A549 (cell line): ENCODE results near the gene AP3S2. TPM values are rescaled to one million over a fixed set of nuclear protein-coding genes. Genes with fewer than 3 reads are reported as not detected.

Experiments
- ATAC-seq, 2 experiments: fragments of 200-7000 bp in 1 of 2; fragments of >200 bp in 1 of 2; cut with Nextera tagmentation in 1 of 2; cut with Tn5 transposase in 1 of 2; 3 replicates each; pipeline versions ENCODE4 v1.8.0 to v1.9.1; 2018 to 2020; ENCODE audit warnings: mild to moderate bottlenecking in 1 of 2, moderate library complexity in 1 of 2
- CTCF ChIA-PET: fragments of 300-600 bp; sonication (Branson Sonifier 250); formaldehyde crosslinking; extraction: SDS; loops from one replicate; lab custom pipeline; 2021; ENCODE audit warnings: antibody characterized with exemption, inconsistent platforms; lab: Yijun Ruan, JAX
- POLR2A ChIA-PET: fragments of 350-600 bp; formaldehyde crosslinking; extraction: SDS; loops from one replicate; lab custom pipeline; 2021; ENCODE audit warnings: antibody characterized with exemption, inconsistent platforms; lab: Yijun Ruan, JAX
- DNase-seq, 2 experiments: peaks; one replicate each; pipeline versions ENCODE4 v3.0.0 to v3.0.0-alpha.2; 2011 to 2016; ENCODE audit warnings: low read depth in 1 of 2, low spot score in 1 of 2
- FAIRE-seq: peaks from 2 replicates; lab custom pipeline; 2011; peaks lifted over from hg19 to GRCh38; lab: Jason Lieb, UNC
- H3K27ac ChIP-seq, 2 experiments: fragments of >200 bp; sonication (Bioruptor Twin); formaldehyde crosslinking; 3 replicates each; pipeline ENCODE4 v1.5.1; 2016 to 2017
- H3K4me1 ChIP-seq: fragments of >200 bp; sonication (Bioruptor Twin); formaldehyde crosslinking; 3 replicates; pipeline ENCODE4 v1.6.1; 2016
- H3K4me2 ChIP-seq: fragments of >200 bp; sonication (Bioruptor Twin); formaldehyde crosslinking; 3 replicates; pipeline ENCODE4 v1.6.1; 2016
- H3K4me3 ChIP-seq: fragments of >200 bp; sonication (Bioruptor Twin); formaldehyde crosslinking; 3 replicates; pipeline ENCODE4 v1.5.1; 2016
- H3K9me3 ChIP-seq: fragments of >200 bp; sonication (Bioruptor Twin); formaldehyde crosslinking; 3 replicates; pipeline ENCODE4 v1.6.1; 2016
- ATOH8 ChIP-seq: fragments of 250-450 bp; sonication (Bioruptor Pico); IDR thresholded peaks from 2 replicates; pipeline ENCODE4 v1.5.0; 2020; ENCODE audit warnings: low read depth, mild to moderate bottlenecking, moderate library complexity
- CBX8 ChIP-seq: fragments of 200-600 bp; sonication (generic); IDR thresholded peaks from 2 replicates; pipeline ENCODE4 v1.6.1; 2016
- CHD2 ChIP-seq: fragments of 150-350 bp; IDR thresholded peaks from 2 replicates; pipeline ENCODE4 v1.6.1; 2014; ENCODE audit warnings: low read length; ENCODE audit not compliant: partially characterized antibody
- CTCF ChIP-seq: fragments of >200 bp; sonication (Bioruptor Twin); formaldehyde crosslinking; IDR thresholded peaks from 3 replicates; pipeline ENCODE4 v1.5.1; 2016
- EHF ChIP-seq: fragments of 250-450 bp; sonication (Bioruptor Pico); IDR thresholded peaks from 2 replicates; pipeline ENCODE4 v1.5.0; 2020; ENCODE audit warnings: mild to moderate bottlenecking
- FOSL2 ChIP-seq, 2 experiments: fragments of 450-650 bp in 1 of 2; fragments of >200 bp in 1 of 2; sonication (Bioruptor Twin) in 1 of 2; formaldehyde crosslinking; IDR thresholded peaks; 2 replicates each; pipeline versions ENCODE4 v1.5.0 to v1.6.1; 2016 to 2020; ENCODE audit warnings: mild to moderate bottlenecking in 1 of 2, moderate library complexity in 1 of 2
- FOXS1 ChIP-seq: fragments of 250-450 bp; sonication (Bioruptor Pico); IDR thresholded peaks from 2 replicates; pipeline ENCODE4 v1.5.0; 2020; ENCODE audit warnings: mild to moderate bottlenecking, moderate library complexity
- GATA3 ChIP-seq: IDR thresholded peaks from 2 replicates; pipeline ENCODE4 v1.6.1; 2012; ENCODE audit warnings: borderline replicate concordance
- HDAC2 ChIP-seq: fragments of 200-600 bp; sonication (generic); IDR thresholded peaks from 2 replicates; pipeline ENCODE4 v1.6.1; 2016
- HEYL ChIP-seq: fragments of 250-450 bp; sonication (Bioruptor Pico); IDR thresholded peaks from 2 replicates; pipeline ENCODE4 v1.8.0; 2021; ENCODE audit warnings: mild to moderate bottlenecking, moderate library complexity
- HOXB13 ChIP-seq: fragments of 250-450 bp; sonication (Bioruptor Pico); IDR thresholded peaks from 2 replicates; pipeline ENCODE4 v1.5.0; 2020; ENCODE audit warnings: low read depth, mild to moderate bottlenecking, moderate library complexity
- HOXB5 ChIP-seq: fragments of 250-450 bp; sonication (Bioruptor Pico); IDR thresholded peaks from 2 replicates; pipeline ENCODE4 v1.5.0; 2020; ENCODE audit warnings: mild to moderate bottlenecking, moderate library complexity
- KDM5A ChIP-seq: fragments of 200-600 bp; sonication (generic); IDR thresholded peaks from 2 replicates; pipeline ENCODE4 v1.6.1; 2016; ENCODE audit warnings: antibody characterized with exemption, mild to moderate bottlenecking
- MAFK ChIP-seq: fragments of 450-650 bp; IDR thresholded peaks from 2 replicates; pipeline ENCODE4 v1.6.1; 2014; ENCODE audit not compliant: partially characterized antibody
- MYC ChIP-seq: IDR thresholded peaks from 2 replicates; pipeline ENCODE4 v1.6.1; 2012; ENCODE audit warnings: mild to moderate bottlenecking, inconsistent platforms, low read length, improper control_type of control experiment, borderline replicate concordance
- POLR2A ChIP-seq: IDR thresholded peaks from 2 replicates; pipeline ENCODE4 v1.6.1; 2012; ENCODE audit warnings: mild to moderate bottlenecking, low read length
- POLR2AphosphoS2 ChIP-seq: conservative IDR thresholded peaks from 2 replicates; pipeline ENCODE4 v1.6.1; 2012; ENCODE audit warnings: low read length, improper control_type of control experiment, inconsistent platforms
- RARB ChIP-seq: fragments of 250-450 bp; sonication (Bioruptor Pico); IDR thresholded peaks from 2 replicates; pipeline ENCODE4 v1.8.0; 2021; ENCODE audit warnings: mild to moderate bottlenecking, moderate library complexity
- RCOR1 ChIP-seq: fragments of 150-350 bp; IDR thresholded peaks from 2 replicates; pipeline ENCODE4 v1.6.1; 2014; ENCODE audit warnings: antibody characterized with exemption, low read length, low read depth
- RFX5 ChIP-seq: fragments of 450-650 bp; IDR thresholded peaks from 2 replicates; pipeline ENCODE4 v1.7.1; 2014; ENCODE audit warnings: antibody characterized with exemption, mild to moderate bottlenecking, moderate library complexity
- RNF2 ChIP-seq: fragments of 200-600 bp; sonication (generic); IDR thresholded peaks from 2 replicates; pipeline ENCODE4 v1.6.1; 2016; ENCODE audit warnings: low read depth, mild to moderate bottlenecking, antibody characterized with exemption, moderate library complexity, borderline replicate concordance
- SREBF2 ChIP-seq: fragments of 450-650 bp; IDR thresholded peaks from 2 replicates; pipeline ENCODE4 v1.6.1; 2014; ENCODE audit warnings: mild to moderate bottlenecking, moderate library complexity
- ZNF302 ChIP-seq: fragments of 250-450 bp; sonication (Bioruptor Pico); IDR thresholded peaks from 2 replicates; pipeline ENCODE4 v1.9.0; 2021; ENCODE audit warnings: inconsistent platforms, mild to moderate bottlenecking, moderate library complexity
- WGBS: methylation state at CpG from one replicate; pipeline ENCODE4 v1.1.6; 2017; ENCODE audit errors: missing lambda C conversion rate; 5-methylcytosine and 5-hydroxymethylcytosine counted together
- polyA plus RNA-seq, 4 experiments: library from polyadenylated mRNA; depleted of rRNA in 3 of 4; stranded (reverse); fragments of >200 nt; fragmentation: RNase III in 1 of 4; extraction: RNeasy Plus Mini Kit Qiagen cat#74134 plus additional on column Dnase treatment in 1 of 4; gene quantifications; 2 replicates in 3 of 4; 3 replicates in 1 of 4; pipeline ENCODE4 v1.2.3, GENCODE V29; 2011 to 2017
- TF ChIP-seq, protein P1 (sequence below): fragments of 250-450 bp; sonication (Bioruptor Pico); IDR thresholded peaks from 2 replicates; pipeline ENCODE4 v1.5.0; 2021; ENCODE audit warnings: mild to moderate bottlenecking, moderate library complexity, borderline replicate concordance
- TF ChIP-seq, protein P2 (sequence below): fragments of 200-600 bp; sonication (generic); IDR thresholded peaks from 2 replicates; pipeline ENCODE4 v1.6.1; 2016; ENCODE audit warnings: antibody characterized with exemption, mild to moderate bottlenecking, moderate library complexity

Gene AP3S2
- polyA plus RNA-seq, 2 of the 4 experiments (the other 2 are of a cell fraction): 85.1 to 85.9 TPM

GRCh38 chr15:89781891-89782618 lies 111.7 kb downstream of the AP3S2 start:
- Histone ChIP-seq H3K27ac (peak overlapping the region; percentile 8 to 27; a peak in 3 of 6 replicates), H3K4me2 (peak overlapping the region; percentile 19; the same call in 1 of the 3 replicates), H3K4me3 (no peak overlapping the region), H3K9me3 (peaks cover 6% of the 10 kb centered on the region; the same call in 1 of the 3 replicates), H3K4me1 (peaks cover 37% of the 10 kb centered on the region)
- peak in 1 of 2 experiments; percentile 31; a peak in 3 of 6 replicates for ATAC-seq
- POLR2A ChIA-PET: no interaction called here
- WGBS: 73% methylated on average over 15 of the region's 15 CpGs
- FAIRE-seq: no peak
- CTCF ChIA-PET: interaction anchor here (0.6 to 2.7 kb wide), 11 partner anchors 9 to 93 kb away, joined by 3 to 18 read pairs (median 5); partner anchors contain the start of gene MESP1
- TF ChIP-seq RFX5 (no peak), HOXB5 (peak; percentile 73; the same call in 1 of the 2 replicates), MAFK (peak; percentile 23), RARB (no peak), HOXB13 (CRISPR knock-in tag) (peak; percentile 89; the same call in 1 of the 2 replicates), MYC (no peak), POLR2AphosphoS2 (no peak), ZNF302 (CRISPR knock-in tag) (peak; percentile 39; the same call in 1 of the 2 replicates), RNF2 (no peak), HEYL (CRISPR knock-in tag) (no peak), CBX8 (no peak), POLR2A (no peak), FOSL2 (IDR thresholded peaks at IDR 0.05) (no peak), FOSL2 (CRISPR knock-in tag; IDR thresholded peaks at IDR 0.05) (no peak), ATOH8 (CRISPR knock-in tag) (peak; percentile 94; the same call in 1 of the 2 replicates), EHF (CRISPR knock-in tag) (no peak; the same call in 1 of the 2 replicates), FOXS1 (CRISPR knock-in tag) (peak; percentile 81; the same call in 1 of the 2 replicates), CHD2 (no peak), KDM5A (no peak), CTCF (no peak), SREBF2 (no peak), GATA3 (no peak), RCOR1 (no peak), HDAC2 (no peak)
- TF ChIP-seq, protein P1, sequence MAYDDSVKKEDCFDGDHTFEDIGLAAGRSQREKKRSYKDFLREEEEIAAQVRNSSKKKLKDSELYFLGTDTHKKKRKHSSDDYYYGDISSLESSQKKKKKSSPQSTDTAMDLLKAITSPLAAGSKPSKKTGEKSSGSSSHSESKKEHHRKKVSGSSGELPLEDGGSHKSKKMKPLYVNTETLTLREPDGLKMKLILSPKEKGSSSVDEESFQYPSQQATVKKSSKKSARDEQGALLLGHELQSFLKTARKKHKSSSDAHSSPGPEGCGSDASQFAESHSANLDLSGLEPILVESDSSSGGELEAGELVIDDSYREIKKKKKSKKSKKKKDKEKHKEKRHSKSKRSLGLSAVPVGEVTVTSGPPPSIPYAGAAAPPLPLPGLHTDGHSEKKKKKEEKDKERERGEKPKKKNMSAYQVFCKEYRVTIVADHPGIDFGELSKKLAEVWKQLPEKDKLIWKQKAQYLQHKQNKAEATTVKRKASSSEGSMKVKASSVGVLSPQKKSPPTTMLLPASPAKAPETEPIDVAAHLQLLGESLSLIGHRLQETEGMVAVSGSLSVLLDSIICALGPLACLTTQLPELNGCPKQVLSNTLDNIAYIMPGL (CRISPR knock-in tag): no peak
- TF ChIP-seq, protein P2, sequence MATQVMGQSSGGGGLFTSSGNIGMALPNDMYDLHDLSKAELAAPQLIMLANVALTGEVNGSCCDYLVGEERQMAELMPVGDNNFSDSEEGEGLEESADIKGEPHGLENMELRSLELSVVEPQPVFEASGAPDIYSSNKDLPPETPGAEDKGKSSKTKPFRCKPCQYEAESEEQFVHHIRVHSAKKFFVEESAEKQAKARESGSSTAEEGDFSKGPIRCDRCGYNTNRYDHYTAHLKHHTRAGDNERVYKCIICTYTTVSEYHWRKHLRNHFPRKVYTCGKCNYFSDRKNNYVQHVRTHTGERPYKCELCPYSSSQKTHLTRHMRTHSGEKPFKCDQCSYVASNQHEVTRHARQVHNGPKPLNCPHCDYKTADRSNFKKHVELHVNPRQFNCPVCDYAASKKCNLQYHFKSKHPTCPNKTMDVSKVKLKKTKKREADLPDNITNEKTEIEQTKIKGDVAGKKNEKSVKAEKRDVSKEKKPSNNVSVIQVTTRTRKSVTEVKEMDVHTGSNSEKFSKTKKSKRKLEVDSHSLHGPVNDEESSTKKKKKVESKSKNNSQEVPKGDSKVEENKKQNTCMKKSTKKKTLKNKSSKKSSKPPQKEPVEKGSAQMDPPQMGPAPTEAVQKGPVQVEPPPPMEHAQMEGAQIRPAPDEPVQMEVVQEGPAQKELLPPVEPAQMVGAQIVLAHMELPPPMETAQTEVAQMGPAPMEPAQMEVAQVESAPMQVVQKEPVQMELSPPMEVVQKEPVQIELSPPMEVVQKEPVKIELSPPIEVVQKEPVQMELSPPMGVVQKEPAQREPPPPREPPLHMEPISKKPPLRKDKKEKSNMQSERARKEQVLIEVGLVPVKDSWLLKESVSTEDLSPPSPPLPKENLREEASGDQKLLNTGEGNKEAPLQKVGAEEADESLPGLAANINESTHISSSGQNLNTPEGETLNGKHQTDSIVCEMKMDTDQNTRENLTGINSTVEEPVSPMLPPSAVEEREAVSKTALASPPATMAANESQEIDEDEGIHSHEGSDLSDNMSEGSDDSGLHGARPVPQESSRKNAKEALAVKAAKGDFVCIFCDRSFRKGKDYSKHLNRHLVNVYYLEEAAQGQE: no peak
- DNase-seq: no peak
